Liver (tissue), 3 donors: ENCODE measurements around the gene CPLANE1.

Source experiments
- CTCF ChIP-seq: fragments of 150-350 bp; IDR thresholded peaks from 2 replicates; pipeline ENCODE4 v1.5.1; 2017; ENCODE audit warnings: improper control_type of control experiment, low read depth, low read length; ENCODE audit not compliant: missing input control
- EGR1 ChIP-seq, 2 donors: IDR thresholded peaks; 2 replicates each; pipeline ENCODE4 v1.6.1; 2016 to 2018; ENCODE audit warnings: antibody characterized with exemption in 2 of 2, low read depth in 2 of 2
- FOXA2 ChIP-seq: IDR thresholded peaks from 2 replicates; pipeline ENCODE4 v1.6.1; 2016; ENCODE audit warnings: antibody characterized with exemption
- MAX ChIP-seq: IDR thresholded peaks from 2 replicates; pipeline ENCODE4 v1.6.1; 2016; ENCODE audit warnings: antibody characterized with exemption
- NR2F2 ChIP-seq: IDR thresholded peaks from 2 replicates; pipeline ENCODE4 v1.6.1; 2016; ENCODE audit warnings: antibody characterized with exemption
- REST ChIP-seq: IDR thresholded peaks from 2 replicates; pipeline ENCODE4 v1.6.1; 2016; ENCODE audit warnings: antibody characterized with exemption, mild to moderate bottlenecking
- SP1 ChIP-seq: IDR thresholded peaks from 2 replicates; pipeline ENCODE4 v1.6.1; 2018; ENCODE audit warnings: antibody characterized with exemption, mild to moderate bottlenecking
- TAF1 ChIP-seq: conservative IDR thresholded peaks from 2 replicates; pipeline ENCODE4 v1.6.1; 2016; ENCODE audit warnings: antibody characterized with exemption, mild to moderate bottlenecking
- YY1 ChIP-seq: IDR thresholded peaks from 2 replicates; pipeline ENCODE4 v1.6.1; 2016; ENCODE audit warnings: antibody characterized with exemption, mild to moderate bottlenecking
- donor health status: healthy.
- donor health status: healthy.

- TF ChIP-seq YY1 (no peak), REST (no peak), CTCF (no peak), EGR1 (IDR thresholded peaks at IDR 0.05; ENCODE audit: low read depth in 2 of 2) (no peak), MAX (no peak), SP1 (no peak), NR2F2 (no peak), TAF1 (no peak), FOXA2 (no peak)
These were observed 58.6 kb downstream of the CPLANE1 start for GRCh38 chr5:37190592-37190991.
